Amniotic epithelial cell (primary cell): ENCODE measurements around the gene ICOSLG.
"Not testable (repeated sequence)": the region's sequence is repeated elsewhere in the genome, so short reads cannot be mapped to it uniquely, and the experiment has no call there.

Experiments
- DNase-seq: peaks from one replicate; pipeline ENCODE4 v3.0.0-alpha.2; 2010; ENCODE audit warnings: low read depth

ICOSLG gene

DNA sequence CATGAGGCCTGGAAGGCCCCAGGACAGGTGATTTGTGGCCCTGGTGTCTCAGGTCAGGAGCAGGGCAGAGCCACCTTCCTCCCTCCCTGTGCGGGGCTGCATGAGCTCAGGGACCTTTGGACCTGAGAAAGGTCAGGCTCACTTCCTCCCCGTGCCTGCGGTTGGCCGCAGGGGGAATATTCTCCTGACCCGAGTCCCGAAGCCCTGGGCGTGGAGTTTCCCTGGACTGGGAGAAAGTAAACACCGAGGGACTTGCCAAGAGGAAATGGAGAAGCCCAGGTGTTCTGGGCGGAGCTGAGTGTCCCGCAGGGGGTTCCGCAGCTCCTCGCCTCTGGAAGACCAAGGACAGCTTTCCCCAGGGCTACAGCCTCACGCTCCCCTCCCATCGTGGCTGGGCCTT is 64.6 kb downstream of the ICOSLG start:
- DNase-seq = not testable (repeated sequence)

DNA sequence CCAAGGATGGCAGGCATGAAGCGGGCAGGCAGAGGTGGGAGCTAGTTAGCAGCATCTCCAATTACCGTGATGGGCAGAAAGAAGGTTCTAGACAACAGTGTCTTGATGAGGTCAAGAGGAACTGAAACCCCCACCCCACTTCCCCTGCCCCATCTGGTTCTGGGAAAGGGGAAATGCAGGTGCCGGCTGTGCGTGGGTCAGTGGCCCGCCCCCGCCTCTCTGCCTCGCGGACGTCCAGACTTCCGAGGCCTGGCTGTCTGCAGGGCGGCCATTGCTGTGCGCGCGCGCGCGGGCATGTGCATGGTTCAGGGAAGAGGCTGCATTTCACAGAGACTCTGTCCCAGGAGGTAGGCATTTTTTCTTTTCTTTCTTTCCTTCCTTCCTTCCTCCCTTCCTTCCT is 65.6 kb downstream of the ICOSLG start:
- not testable (repeated sequence) for DNase-seq
